GM13976 (cell line): Measurements from ENCODE around the gene MLLT3.

Experiments used
- DNase-seq: peaks from one replicate; pipeline ENCODE4 v3.0.0; 2012; ENCODE audit warnings: low spot score
- CTCF ChIP-seq: IDR thresholded peaks from 2 replicates; pipeline ENCODE4 v1.5.1; 2012; ENCODE audit warnings: borderline replicate concordance, mild to moderate bottlenecking; ENCODE audit not compliant: insufficient read depth; ENCODE audit errors: extremely low read depth, missing control alignments, control extremely low read depth
- in situ Hi-C: fragments of 300-500 bp; cut with MboI; formaldehyde crosslinking; loops from one replicate; pipeline ENCODE4 v1.12.0; 2022; ENCODE audit warnings: low sequenced_read_pairs, mixed read lengths, inconsistent platforms; ENCODE audit not compliant: unreplicated experiment

MLLT3 gene

GRCh38 chr9:20518737-20519136, 103.6 kb downstream of the MLLT3 start:
- DNase-seq = no peak
- in situ Hi-C loops = no loop called here
- no peak for TF ChIP-seq CTCF

DNA sequence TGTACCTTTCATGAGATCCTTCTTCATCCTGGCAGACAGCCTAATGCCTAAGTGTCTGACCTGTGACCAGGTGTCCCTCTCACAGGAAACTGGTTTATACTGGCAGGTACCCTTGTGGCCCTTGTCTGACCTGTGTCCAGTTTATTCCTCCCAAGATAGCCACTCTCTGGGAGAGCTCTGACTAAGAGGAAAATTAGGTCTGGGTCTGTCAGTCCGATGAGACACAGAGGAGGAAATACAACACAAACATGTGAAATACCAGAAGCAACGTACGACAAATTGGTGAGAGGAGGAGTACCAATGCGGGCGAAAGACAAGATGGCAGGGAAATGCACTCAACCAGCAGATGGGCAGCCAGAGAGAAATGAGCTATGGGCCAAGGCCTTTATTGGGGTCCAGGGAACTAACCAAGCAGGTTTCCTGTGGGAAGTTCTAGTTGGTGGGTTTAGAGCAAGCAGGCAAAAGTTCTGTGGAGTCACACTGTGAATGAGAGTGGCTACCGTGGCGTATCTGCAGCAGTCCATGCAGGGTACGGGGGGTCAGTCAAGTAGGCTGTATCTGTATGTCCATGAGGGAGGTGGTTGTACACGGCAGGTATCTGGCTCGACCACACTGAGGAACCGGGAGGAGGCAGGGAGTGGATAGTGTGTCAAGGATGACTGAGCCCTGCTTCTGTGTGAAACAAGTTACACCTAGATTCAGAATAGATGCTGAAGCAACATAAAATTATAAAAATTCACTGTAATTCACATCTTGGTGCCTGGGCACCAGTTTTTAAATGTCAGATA, 109.0 kb downstream of the MLLT3 start:
- TF ChIP-seq CTCF = no peak
- no peak for DNase-seq
- in situ Hi-C loops = no loop called here

- DNase-seq = no peak
- in situ Hi-C loops = no loop called here
- no peak for TF ChIP-seq CTCF
Observed at GRCh38 chr9:20512636-20513035, 109.7 kb downstream of the MLLT3 start.

GRCh38 chr9:20512106-20512505, 110.2 kb downstream of the MLLT3 start:
- no peak for DNase-seq
- TF ChIP-seq CTCF = no peak
- in situ Hi-C loops = no loop called here

DNA sequence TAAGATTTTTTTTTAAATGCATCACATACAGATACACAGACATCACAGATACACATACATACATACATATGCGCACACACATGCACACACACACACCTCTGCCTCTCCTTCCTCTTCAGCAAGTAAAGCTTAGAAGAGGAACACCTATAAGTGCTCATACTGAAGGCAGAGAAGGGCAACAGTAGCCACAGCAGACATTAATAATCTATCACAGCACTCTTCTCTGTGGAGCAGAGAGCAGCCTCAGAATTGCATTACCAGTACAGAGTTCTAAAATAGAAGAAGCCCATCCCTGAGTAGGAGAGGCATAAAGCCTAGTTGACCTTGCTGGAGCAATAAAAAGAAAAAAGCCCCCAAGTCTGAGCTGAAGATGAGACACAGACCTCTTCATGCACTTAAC, 110.6 kb downstream of the MLLT3 start:
- in situ Hi-C loops = no loop called here
- no peak for TF ChIP-seq CTCF
- no peak for DNase-seq

- in situ Hi-C loops = no loop called here
- no peak for TF ChIP-seq CTCF
- DNase-seq = no peak
Observed at GRCh38 chr9:20509466-20509865, 112.8 kb downstream of the MLLT3 start.
